ENCODE data around the gene OR4D10.
"Not testable (repeated sequence)": the region's sequence is repeated elsewhere in the genome, so short reads cannot be mapped to it uniquely, and the experiment has no call there.

OR4D10 gene

GRCh38 chr11:59473015-59473414 is at the start of gene OR4D10:
OR4D10 (plus strand) TSS chr11:59473315; CDS start chr11:59477430, 4,115 bp downstream.
- DNase-seq, result no peak

GRCh38 chr11:59423835-59424234 is 49.3 kb upstream of the OR4D10 start:
- DNase-seq, result no peak

GRCh38 chr11:59425131-59425530 is 48.0 kb upstream of the OR4D10 start:
- DNase-seq, result no peak

GRCh38 chr11:59426361-59427067 is 46.6 kb upstream of the OR4D10 start, which contains the start of gene OR5A2:
OR5A2 (minus strand) TSS chr11:59426413; CDS start chr11:59422953, 3,460 bp downstream.
- no peak for DNase-seq

GRCh38 chr11:59427068-59427382 is 46.1 kb upstream of the OR4D10 start:
- no peak for DNase-seq

- DNase-seq, result peak; percentile 42
Observed at GRCh38 chr11:59429924-59430516, 43.1 kb upstream of the OR4D10 start.

GRCh38 chr11:59436169-59436568 is 36.9 kb upstream of the OR4D10 start, which contains the start of gene OR5A1:
OR5A1 (plus strand) TSS chr11:59436469; CDS start chr11:59443169, 6,700 bp downstream.
- no peak for DNase-seq

- no peak for DNase-seq
Observed at GRCh38 chr11:59437770-59438169, 35.3 kb upstream of the OR4D10 start.

GRCh38 chr11:59445624-59446023 is 27.5 kb upstream of the OR4D10 start:
- not testable (repeated sequence) for DNase-seq

GRCh38 chr11:59448484-59448883 is 24.6 kb upstream of the OR4D10 start:
- DNase-seq, result no peak

- DNase-seq, result no peak
Observed at GRCh38 chr11:59456661-59457060, 16.5 kb upstream of the OR4D10 start, which contains the start of gene OR4D6. OR4D6 (plus strand) TSS chr11:59456961; CDS start chr11:59456961, 0 bp downstream.

- no peak for DNase-seq
Observed at GRCh38 chr11:59459916-59460315, 13.2 kb upstream of the OR4D10 start.

- no peak for DNase-seq
Observed at GRCh38 chr11:59463190-59463641, 9.9 kb upstream of the OR4D10 start.

GRCh38 chr11:59475176-59475575 is 2.1 kb downstream of the OR4D10 start:
- no peak for DNase-seq

GRCh38 chr11:59479906-59480305 is 6.8 kb downstream of the OR4D10 start:
- no peak for DNase-seq

GRCh38 chr11:59480359-59480758 is 7.2 kb downstream of the OR4D10 start:
- no peak for DNase-seq

- no peak for DNase-seq
Observed at GRCh38 chr11:59501931-59502330, 28.8 kb downstream of the OR4D10 start.

- DNase-seq, result no peak
Observed at GRCh38 chr11:59503276-59503675, 30.2 kb downstream of the OR4D10 start, which contains the start of gene OR4D11. OR4D11 (plus strand) TSS chr11:59503576; CDS start chr11:59503576, 0 bp downstream.

GRCh38 chr11:59510941-59511589 is 38.0 kb downstream of the OR4D10 start, which contains the start of gene OR4D9:
OR4D9 (plus strand) TSS chr11:59511539; CDS start chr11:59514913, 3,374 bp downstream.
- no peak for DNase-seq

GRCh38 chr11:59511675-59512074 is 38.6 kb downstream of the OR4D10 start:
- no peak for DNase-seq

- not testable (repeated sequence) for DNase-seq
Observed at GRCh38 chr11:59520139-59520538, 47.0 kb downstream of the OR4D10 start.

- DNase-seq, result no peak
Observed at GRCh38 chr11:59520741-59521140, 47.6 kb downstream of the OR4D10 start.

GRCh38 chr11:59523541-59523940 is 50.4 kb downstream of the OR4D10 start:
- DNase-seq, result no peak

- no peak for DNase-seq
Observed at GRCh38 chr11:59528711-59529110, 55.6 kb downstream of the OR4D10 start.
